GM12878 (cell line): Measurements from ENCODE around the gene YPEL2. TPM values are rescaled to one million over a fixed set of nuclear protein-coding genes. Genes with fewer than 3 reads are reported as not detected.
A peak's percentile ranks its signal among the peaks of the same experiment; 100 is the strongest.

Source experiments
- ATAC-seq: fragments of 200-7000 bp; cut with Tn5 transposase; 3 replicates; pipeline ENCODE4 v1.9.1; 2020; ENCODE audit warnings: mild to moderate bottlenecking, moderate library complexity
- BruUV-seq: library from RNA; stranded (reverse); fragments of 400-500 nt; replicated peaks from 2 replicates; lab custom pipeline; 2021; lab: Mats Ljungman, UMichigan
- CTCF ChIA-PET: fragments of 300-600 bp; sonication (Branson Sonifier 250); formaldehyde crosslinking; extraction: SDS; loops from one replicate; lab custom pipeline; 2021; ENCODE audit warnings: inconsistent platforms; lab: Yijun Ruan, JAX
- POLR2A ChIA-PET: fragments of 350-600 bp; formaldehyde crosslinking; extraction: SDS; loops from one replicate; lab custom pipeline; 2021; ENCODE audit warnings: inconsistent platforms; lab: Charles Lee
- RAD21 ChIA-PET: fragments of 300-600 bp; sonication (Branson Sonifier 250); formaldehyde crosslinking; loops from one replicate; lab custom pipeline; 2023; ENCODE audit warnings: antibody characterized with exemption; ENCODE audit not compliant: unreplicated experiment; lab: Charles Lee
- SMC1A ChIA-PET: fragments of 300-600 bp; sonication (Branson Sonifier 250); formaldehyde crosslinking; loops from one replicate; lab custom pipeline; 2023; ENCODE audit not compliant: unreplicated experiment, uncharacterized antibody; lab: Charles Lee
- DNase-seq: peaks from one replicate; pipeline ENCODE4 v3.0.0-alpha.2; 2011; ENCODE audit warnings: low read depth, low spot score
- FAIRE-seq: peaks from 3 replicates; lab custom pipeline; 2011; peaks lifted over from hg19 to GRCh38; lab: Jason Lieb, UNC
- H2AFZ ChIP-seq: 2 replicates; pipeline ENCODE4 v1.6.0; 2011; ENCODE audit warnings: low read depth, low read length, control low read depth; ENCODE audit not compliant: control insufficient read depth
- H3K27ac ChIP-seq: 2 replicates; pipeline ENCODE4 v1.5.1; 2011; ENCODE audit warnings: control low read depth; ENCODE audit not compliant: control insufficient read depth, insufficient read depth
- H3K27me3 ChIP-seq, 2 experiments: replicated peaks in 1 of 2; 2 replicates each; pipeline versions ENCODE4 v1.6.0 to v1.6.1; 2011; ENCODE audit warnings: low read length in 1 of 2; ENCODE audit not compliant: control insufficient read depth in 2 of 2, insufficient read depth in 2 of 2
- H3K36me3 ChIP-seq, 2 experiments: 2 replicates each; pipeline ENCODE4 v1.5.1; 2011; ENCODE audit warnings: low read length in 1 of 2; ENCODE audit not compliant: control insufficient read depth in 2 of 2, insufficient read depth in 2 of 2
- H3K4me1 ChIP-seq: 2 replicates; pipeline ENCODE4 v1.6.1; 2011; ENCODE audit warnings: mild to moderate bottlenecking, low read length, moderate library complexity, mixed read lengths; ENCODE audit not compliant: control insufficient read depth, insufficient read depth
- H3K4me2 ChIP-seq: 2 replicates; pipeline ENCODE4 v1.6.0; 2011; ENCODE audit warnings: control low read depth; ENCODE audit not compliant: control insufficient read depth, insufficient read depth
- H3K4me3 ChIP-seq: fragments of 200-600 bp; sonication (generic); 2 replicates; pipeline ENCODE4 v1.5.1; 2016
- H3K79me2 ChIP-seq: 2 replicates; pipeline ENCODE4 v1.6.0; 2011; ENCODE audit warnings: low read length; ENCODE audit not compliant: control insufficient read depth, insufficient read depth
- H3K9ac ChIP-seq: 2 replicates; pipeline ENCODE4 v1.8.0; 2011; ENCODE audit warnings: low read length, control low read depth, mixed read lengths; ENCODE audit not compliant: control insufficient read depth, insufficient read depth
- H3K9me3 ChIP-seq: replicated peaks from 3 replicates; pipeline ENCODE4 v1.5.1; 2011; ENCODE audit warnings: mild to moderate bottlenecking, low read length; ENCODE audit not compliant: control insufficient read depth, insufficient read depth
- H4K20me1 ChIP-seq: 2 replicates; pipeline ENCODE4 v1.6.0; 2011; ENCODE audit not compliant: control insufficient read depth, insufficient read depth
- HDGF ChIP-seq: fragments of 450-650 bp; IDR thresholded peaks from 2 replicates; pipeline ENCODE4 v1.6.1; 2016; ENCODE audit warnings: antibody characterized with exemption
- MXI1 ChIP-seq: fragments of 150-350 bp; IDR thresholded peaks from 2 replicates; pipeline ENCODE4 v1.6.1; 2011; ENCODE audit warnings: low read depth, mild to moderate bottlenecking, inconsistent platforms, low read length, improper control_type of control experiment
- WRNIP1 ChIP-seq: IDR thresholded peaks from 2 replicates; pipeline ENCODE4 v1.6.1; 2011; ENCODE audit warnings: low read depth, low read length, improper control_type of control experiment, borderline replicate concordance
- WGBS: methylation state at CpG from one replicate; pipeline ENCODE4 v1.1.6; 2016; ENCODE audit warnings: low lambda C conversion rate; ENCODE audit not compliant: insufficient replicate concordance, insufficient coverage; ENCODE audit errors: missing lambda C conversion rate; 5-methylcytosine and 5-hydroxymethylcytosine counted together
- in situ Hi-C: fragments of 300-500 bp; cut with MboI; formaldehyde crosslinking; loops from 9 replicates; pipeline ENCODE4 v1.14.3; 2018; ENCODE audit warnings: mixed read lengths
- intact Hi-C: fragments of 100-400 bp; cut with micrococcal nuclease; formaldehyde crosslinking; loops from one replicate; pipeline ENCODE4 v1.14.2; 2022; ENCODE audit not compliant: unreplicated experiment
- polyA plus RNA-seq, 11 experiments: library from polyadenylated mRNA; depleted of rRNA in 4 of 11; unstranded in 6 of 11; stranded (reverse) in 5 of 11; fragments of >200 nt; fragmentation: Nextera tagmentation in 4 of 11; fragmentation: Illumina TruSeq in 1 of 11; extraction: Ambion mirVana in 4 of 11; extraction: Trizol in 1 of 11; gene quantifications; 1 replicate in 1 of 11; 2 replicates in 10 of 11; pipeline versions ENCODE4 v1.2.1 to v1.2.3, GENCODE V29; 2011 to 2016; ENCODE audit warnings: inconsistent platforms in 2 of 11, missing spikeins in 2 of 11, low read depth in 1 of 11
- total RNA-seq, 4 experiments: library from RNA; depleted of rRNA in 3 of 4; stranded (reverse); fragments of >200 nt in 3 of 4; fragmentation: Illumina TruSeq in 1 of 4; extraction: Trizol in 1 of 4; gene quantifications; 2 replicates each; pipeline versions ENCODE4 v1.2.1 to v1.2.3, GENCODE V29; 2013 to 2021
- TF ChIP-seq, protein P1 (sequence below): fragments of 450-650 bp; formaldehyde crosslinking; IDR thresholded peaks from 2 replicates; pipeline ENCODE4 v1.5.0; 2022; ENCODE audit warnings: mild to moderate bottlenecking, missing genetic modification characterization
- TF ChIP-seq, protein P2 (sequence below): fragments of 450-650 bp; IDR thresholded peaks from 2 replicates; pipeline ENCODE4 v1.6.1; 2017; ENCODE audit warnings: antibody characterized with exemption, mild to moderate bottlenecking, moderate library complexity
- TF ChIP-seq, protein P3 (sequence below): IDR thresholded peaks from 2 replicates; pipeline ENCODE4 v1.6.1; 2012; ENCODE audit warnings: low read length, inconsistent platforms

The YPEL2 gene
- total and polyA plus RNA-seq, 10 of the 15 experiments (the other 5 are each of a cell fraction or from before 2014, with no cell fraction given), result 0.11 to 8.1 (median 0.48) TPM

DNA sequence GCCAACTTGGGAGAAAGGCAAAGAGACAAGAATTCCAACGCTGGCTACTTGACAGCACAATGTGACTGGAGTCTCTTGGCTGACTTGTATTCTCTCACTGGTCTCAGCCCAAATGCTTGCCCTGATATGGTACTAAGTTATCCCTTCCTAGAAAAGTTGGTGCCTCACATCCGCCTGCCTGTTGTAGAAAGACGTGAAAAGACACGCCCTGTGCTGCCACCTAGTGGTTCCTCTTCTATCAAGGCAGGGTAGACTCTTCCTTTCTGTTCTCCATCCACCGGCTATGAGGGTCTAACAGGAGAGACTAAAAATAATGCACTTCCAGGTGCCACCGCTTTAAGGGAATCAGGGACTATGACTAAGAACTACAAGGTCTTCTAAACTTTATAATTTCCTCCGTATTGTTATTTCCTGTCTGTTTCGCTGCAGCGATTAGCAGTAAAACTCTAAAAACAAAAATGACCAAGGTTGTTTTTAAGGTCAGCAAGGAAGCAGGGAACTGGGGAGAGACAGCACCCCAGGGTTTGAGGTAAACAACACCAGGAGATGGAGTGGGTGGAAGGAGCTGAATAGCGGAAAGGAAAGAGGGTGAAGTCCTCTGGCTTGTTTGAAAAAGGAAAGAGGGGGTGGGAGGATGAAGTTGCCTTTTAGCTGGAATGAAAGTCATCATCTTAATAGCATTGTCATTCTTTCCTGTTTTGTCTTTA lies 109.5 kb downstream of the YPEL2 start (continued):
- TF ChIP-seq, protein P1, sequence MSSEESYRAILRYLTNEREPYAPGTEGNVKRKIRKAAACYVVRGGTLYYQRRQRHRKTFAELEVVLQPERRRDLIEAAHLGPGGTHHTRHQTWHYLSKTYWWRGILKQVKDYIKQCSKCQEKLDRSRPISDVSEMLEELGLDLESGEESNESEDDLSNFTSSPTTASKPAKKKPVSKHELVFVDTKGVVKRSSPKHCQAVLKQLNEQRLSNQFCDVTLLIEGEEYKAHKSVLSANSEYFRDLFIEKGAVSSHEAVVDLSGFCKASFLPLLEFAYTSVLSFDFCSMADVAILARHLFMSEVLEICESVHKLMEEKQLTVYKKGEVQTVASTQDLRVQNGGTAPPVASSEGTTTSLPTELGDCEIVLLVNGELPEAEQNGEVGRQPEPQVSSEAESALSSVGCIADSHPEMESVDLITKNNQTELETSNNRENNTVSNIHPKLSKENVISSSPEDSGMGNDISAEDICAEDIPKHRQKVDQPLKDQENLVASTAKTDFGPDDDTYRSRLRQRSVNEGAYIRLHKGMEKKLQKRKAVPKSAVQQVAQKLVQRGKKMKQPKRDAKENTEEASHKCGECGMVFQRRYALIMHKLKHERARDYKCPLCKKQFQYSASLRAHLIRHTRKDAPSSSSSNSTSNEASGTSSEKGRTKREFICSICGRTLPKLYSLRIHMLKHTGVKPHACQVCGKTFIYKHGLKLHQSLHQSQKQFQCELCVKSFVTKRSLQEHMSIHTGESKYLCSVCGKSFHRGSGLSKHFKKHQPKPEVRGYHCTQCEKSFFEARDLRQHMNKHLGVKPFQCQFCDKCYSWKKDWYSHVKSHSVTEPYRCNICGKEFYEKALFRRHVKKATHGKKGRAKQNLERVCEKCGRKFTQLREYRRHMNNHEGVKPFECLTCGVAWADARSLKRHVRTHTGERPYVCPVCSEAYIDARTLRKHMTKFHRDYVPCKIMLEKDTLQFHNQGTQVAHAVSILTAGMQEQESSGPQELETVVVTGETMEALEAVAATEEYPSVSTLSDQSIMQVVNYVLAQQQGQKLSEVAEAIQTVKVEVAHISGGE (CRISPR knock-in tag), result no peak
- TF ChIP-seq WRNIP1, result peak; percentile 71; the same call in 1 of the 2 replicates
- 0 out of 2 replicates have a peak, but pooled peaks have one; percentile 47 for TF ChIP-seq MXI1
- TF ChIP-seq HDGF, result 0 out of 2 replicates have a peak, but pooled peaks have one; percentile 4
- TF ChIP-seq, all 136 proteins: peak for 9

DNA sequence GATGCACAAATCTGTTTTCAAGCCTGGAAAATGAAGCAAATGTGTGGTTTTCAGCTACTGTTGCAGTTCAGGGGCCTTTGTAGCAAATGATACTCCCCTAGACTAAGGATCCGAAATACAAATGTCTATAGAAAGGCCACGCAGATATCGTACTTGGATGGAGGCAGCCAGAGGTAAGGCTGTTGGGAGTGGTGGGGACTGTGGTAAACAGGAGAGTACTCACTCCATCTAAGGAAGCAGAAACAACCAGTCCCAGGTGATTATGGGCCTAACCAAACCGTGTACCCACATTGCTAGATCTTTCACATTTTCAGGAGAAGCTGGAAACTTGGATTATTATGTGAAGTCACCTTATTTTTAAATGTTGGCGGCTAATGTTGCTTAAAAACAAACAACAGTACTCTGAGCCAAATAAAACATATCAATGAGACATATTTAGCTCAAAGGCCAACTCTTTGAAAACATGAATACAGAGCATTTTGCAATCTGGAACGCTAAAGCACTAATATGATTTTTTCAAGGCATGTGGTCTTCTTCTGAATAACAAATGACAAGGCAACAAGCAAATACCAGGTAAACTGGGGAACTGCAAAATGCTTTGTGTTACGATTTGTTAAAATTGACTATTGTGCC lies 110.1 kb downstream of the YPEL2 start:
- Histone ChIP-seq H3K9me3 (no peaks in the 10 kb centered on the region), H3K9ac (no peak overlapping the region), H3K27me3 (no peaks in the 10 kb centered on the region), H3K36me3 (no peaks in the 10 kb centered on the region), H3K4me3 (no peak overlapping the region), H3K27ac (no peak overlapping the region), H3K79me2 (no peaks in the 10 kb centered on the region), H4K20me1 (no peaks in the 10 kb centered on the region), H3K4me2 (no peak overlapping the region), H2AFZ (peak overlapping the region; percentile 49), H3K4me1 (peaks cover 25% of the 10 kb centered on the region)
- intact Hi-C loops, result loop anchor here (5.0 kb wide), 1 partner anchor 219 kb away; the partner anchor contains the start of gene GDPD1
- CTCF ChIA-PET, result interaction anchor here (0.7 to 17.9 kb wide), 23 partner anchors 8 to 221 kb away, joined by 3 to 383 read pairs (median 5); partner anchors contain the start of genes GDPD1 and YPEL2
- no TSS peak for BruUV-seq
- FAIRE-seq, result no peak
- WGBS, result 66% methylated on average over 7 of the region's 7 CpGs
- POLR2A ChIA-PET, result interaction anchor here (1.2 kb wide), 1 partner anchor 174 kb away, joined by 3 read pairs; no protein-coding TSS in a partner anchor
- RAD21 ChIA-PET, result interaction anchor here (0.6 to 10.1 kb wide), 10 partner anchors 9 to 275 kb away, joined by 3 to 169 read pairs (median 6); partner anchors contain the start of genes GDPD1 and YPEL2
- no peak for ATAC-seq
- DNase-seq, result no peak
- in situ Hi-C loops, result no loop called here
- SMC1A ChIA-PET, result interaction anchor here (0.6 to 9.8 kb wide), 19 partner anchors 10 to 878 kb away, joined by 3 to 217 read pairs (median 3); partner anchors contain the start of gene GDPD1
- TF ChIP-seq, protein P2, sequence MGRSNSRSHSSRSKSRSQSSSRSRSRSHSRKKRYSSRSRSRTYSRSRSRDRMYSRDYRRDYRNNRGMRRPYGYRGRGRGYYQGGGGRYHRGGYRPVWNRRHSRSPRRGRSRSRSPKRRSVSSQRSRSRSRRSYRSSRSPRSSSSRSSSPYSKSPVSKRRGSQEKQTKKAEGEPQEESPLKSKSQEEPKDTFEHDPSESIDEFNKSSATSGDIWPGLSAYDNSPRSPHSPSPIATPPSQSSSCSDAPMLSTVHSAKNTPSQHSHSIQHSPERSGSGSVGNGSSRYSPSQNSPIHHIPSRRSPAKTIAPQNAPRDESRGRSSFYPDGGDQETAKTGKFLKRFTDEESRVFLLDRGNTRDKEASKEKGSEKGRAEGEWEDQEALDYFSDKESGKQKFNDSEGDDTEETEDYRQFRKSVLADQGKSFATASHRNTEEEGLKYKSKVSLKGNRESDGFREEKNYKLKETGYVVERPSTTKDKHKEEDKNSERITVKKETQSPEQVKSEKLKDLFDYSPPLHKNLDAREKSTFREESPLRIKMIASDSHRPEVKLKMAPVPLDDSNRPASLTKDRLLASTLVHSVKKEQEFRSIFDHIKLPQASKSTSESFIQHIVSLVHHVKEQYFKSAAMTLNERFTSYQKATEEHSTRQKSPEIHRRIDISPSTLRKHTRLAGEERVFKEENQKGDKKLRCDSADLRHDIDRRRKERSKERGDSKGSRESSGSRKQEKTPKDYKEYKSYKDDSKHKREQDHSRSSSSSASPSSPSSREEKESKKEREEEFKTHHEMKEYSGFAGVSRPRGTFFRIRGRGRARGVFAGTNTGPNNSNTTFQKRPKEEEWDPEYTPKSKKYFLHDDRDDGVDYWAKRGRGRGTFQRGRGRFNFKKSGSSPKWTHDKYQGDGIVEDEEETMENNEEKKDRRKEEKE, result no peak
- TF ChIP-seq, protein P3, sequence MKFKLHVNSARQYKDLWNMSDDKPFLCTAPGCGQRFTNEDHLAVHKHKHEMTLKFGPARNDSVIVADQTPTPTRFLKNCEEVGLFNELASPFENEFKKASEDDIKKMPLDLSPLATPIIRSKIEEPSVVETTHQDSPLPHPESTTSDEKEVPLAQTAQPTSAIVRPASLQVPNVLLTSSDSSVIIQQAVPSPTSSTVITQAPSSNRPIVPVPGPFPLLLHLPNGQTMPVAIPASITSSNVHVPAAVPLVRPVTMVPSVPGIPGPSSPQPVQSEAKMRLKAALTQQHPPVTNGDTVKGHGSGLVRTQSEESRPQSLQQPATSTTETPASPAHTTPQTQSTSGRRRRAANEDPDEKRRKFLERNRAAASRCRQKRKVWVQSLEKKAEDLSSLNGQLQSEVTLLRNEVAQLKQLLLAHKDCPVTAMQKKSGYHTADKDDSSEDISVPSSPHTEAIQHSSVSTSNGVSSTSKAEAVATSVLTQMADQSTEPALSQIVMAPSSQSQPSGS, result no peak
